Neural cell (in vitro differentiated cells): ENCODE measurements around the gene ANGPTL7. TPM values are rescaled to one million over a fixed set of nuclear protein-coding genes. Genes with fewer than 3 reads are reported as not detected.

Source experiments
- H2AFZ ChIP-seq: fragments of 200-600, 300-800 bp; sonication (generic), shearing (Covaris generic); 2 replicates; pipeline ENCODE4 v1.6.0; 2014; ENCODE audit warnings: low read depth, mild to moderate bottlenecking, antibody characterized with exemption, low read length, moderate library complexity
- H3F3A ChIP-seq: fragments of 200-600 bp; shearing (Covaris generic); 2 replicates; pipeline ENCODE4 v1.6.1; 2016; ENCODE audit warnings: mild to moderate bottlenecking, moderate library complexity, mixed read lengths, antibody characterized with exemption, low read length; ENCODE audit not compliant: insufficient read depth, poor library complexity, severe bottlenecking
- H3K27ac ChIP-seq: fragments of 200-600, 300-800 bp; sonication (generic), shearing (Covaris generic); 2 replicates; pipeline ENCODE4 v1.5.1; 2014; ENCODE audit warnings: mild to moderate bottlenecking, low read length, moderate library complexity
- H3K27me3 ChIP-seq: fragments of 300-800, 200-600 bp; sonication (generic), shearing (Covaris generic); 2 replicates; pipeline ENCODE4 v1.6.0; 2014; ENCODE audit warnings: mild to moderate bottlenecking, low read depth, low read length, moderate library complexity; ENCODE audit not compliant: insufficient read depth
- H3K36me3 ChIP-seq: fragments of 300-800, 200-600 bp; sonication (generic), shearing (Covaris generic); 2 replicates; pipeline ENCODE4 v1.5.1; 2014; ENCODE audit warnings: mild to moderate bottlenecking, antibody characterized with exemption, low read length, moderate library complexity; ENCODE audit not compliant: insufficient read depth
- H3K4me2 ChIP-seq: fragments of 300-800, 200-600 bp; sonication (generic), shearing (Covaris generic); 2 replicates; pipeline ENCODE4 v1.6.0; 2014; ENCODE audit warnings: mild to moderate bottlenecking, low read length
- H3K4me3 ChIP-seq: fragments of 300-800, 200-600 bp; sonication (generic), shearing (Covaris generic); 2 replicates; pipeline ENCODE4 v1.5.1; 2014; ENCODE audit warnings: mild to moderate bottlenecking, low read length, moderate library complexity
- H3K79me2 ChIP-seq: fragments of 200-600 bp; shearing (Covaris generic); replicated peaks from 2 replicates; pipeline ENCODE4 v1.6.0; 2014; ENCODE audit warnings: mild to moderate bottlenecking, low read length, moderate library complexity; ENCODE audit not compliant: insufficient read depth
- H3K9ac ChIP-seq: fragments of 300-800, 200-600 bp; sonication (generic), shearing (Covaris generic); 2 replicates; pipeline ENCODE4 v1.6.1; 2016; ENCODE audit warnings: mild to moderate bottlenecking, low read length, mixed read lengths
- H3K9me2 ChIP-seq: fragments of 200-600 bp; shearing (Covaris generic); 2 replicates; pipeline ENCODE4 v1.6.1; 2016; ENCODE audit warnings: mild to moderate bottlenecking, low read length, mixed read lengths; ENCODE audit not compliant: insufficient read depth
- H3K9me3 ChIP-seq: fragments of 200-600, 300-800 bp; sonication (generic), shearing (Covaris generic); 2 replicates; pipeline ENCODE4 v1.6.1; 2016; ENCODE audit warnings: mild to moderate bottlenecking, mixed run types, low read length, moderate library complexity, mixed read lengths
- H4K20me1 ChIP-seq: fragments of 200-600 bp; shearing (Covaris generic); 2 replicates; pipeline ENCODE4 v1.6.1; 2016; ENCODE audit warnings: mild to moderate bottlenecking, mixed run types; ENCODE audit not compliant: insufficient read depth
- CTCF ChIP-seq: fragments of 450-650 bp; IDR thresholded peaks from 2 replicates; pipeline ENCODE4 v1.5.1; 2014; ENCODE audit warnings: antibody characterized with exemption, mild to moderate bottlenecking, moderate library complexity; ENCODE audit not compliant: poor library complexity, severe bottlenecking
- EP300 ChIP-seq: fragments of 450-650 bp; conservative IDR thresholded peaks from 2 replicates; pipeline ENCODE4 v1.6.1; 2014; ENCODE audit warnings: antibody characterized with exemption, mild to moderate bottlenecking, moderate library complexity; ENCODE audit not compliant: poor library complexity, severe bottlenecking
- EZH2 ChIP-seq: fragments of 200-600, 300-800 bp; shearing (Covaris generic), sonication (generic); IDR thresholded peaks from 2 replicates; pipeline ENCODE4 v1.6.1; 2014; ENCODE audit warnings: antibody characterized with exemption, low read length, borderline replicate concordance, mild to moderate bottlenecking; ENCODE audit not compliant: insufficient read depth, poor library complexity, severe bottlenecking
- MXI1 ChIP-seq: fragments of 450-650 bp; conservative IDR thresholded peaks from 2 replicates; pipeline ENCODE4 v1.6.1; 2014; ENCODE audit warnings: antibody characterized with exemption, mild to moderate bottlenecking; ENCODE audit not compliant: poor library complexity, severe bottlenecking
- POLR2AphosphoS5 ChIP-seq: IDR thresholded peaks from 2 replicates; pipeline ENCODE4 v1.6.1; 2012
- RAD21 ChIP-seq: fragments of 450-650 bp; conservative IDR thresholded peaks from 2 replicates; pipeline ENCODE4 v1.6.1; 2014; ENCODE audit warnings: antibody characterized with exemption, mild to moderate bottlenecking, moderate library complexity
- SMC3 ChIP-seq: fragments of 450-650 bp; conservative IDR thresholded peaks from 2 replicates; pipeline ENCODE4 v1.6.1; 2014; ENCODE audit warnings: antibody characterized with exemption, mild to moderate bottlenecking, moderate library complexity; ENCODE audit not compliant: poor library complexity
- TAF1 ChIP-seq: IDR thresholded peaks from 2 replicates; pipeline ENCODE4 v1.6.1; 2012; ENCODE audit warnings: low read depth
- polyA minus RNA-seq: library from RNA; depleted of rRNA, polyadenylated mRNA; stranded (reverse); fragments of >200 nt; gene quantifications from 2 replicates; pipeline ENCODE4 v1.2.3, GENCODE V29; 2014
- polyA plus RNA-seq: library from polyadenylated mRNA; depleted of rRNA; stranded (reverse); fragments of >200 nt; gene quantifications from 2 replicates; pipeline ENCODE4 v1.2.3, GENCODE V29; 2014
- TF ChIP-seq, protein P1 (sequence below): IDR thresholded peaks from 2 replicates; pipeline ENCODE4 v1.6.1; 2012; ENCODE audit warnings: borderline replicate concordance

The ANGPTL7 gene
- 0.12 TPM in 1 of 2 replicates, not detected in the other for polyA plus RNA-seq
- not detected in 2 replicates for polyA minus RNA-seq

- Histone ChIP-seq H3K9me3 (no peaks in the 10 kb centered on the region), H3F3A (no peaks in the 10 kb centered on the region), H3K4me2 (no peak within 1 kb of the TSS), H3K27ac (no peak within 1 kb of the TSS), H3K36me3 (no peaks in the 10 kb centered on the region), H3K27me3 (no peaks in the 10 kb centered on the region), H2AFZ (no peak within 1 kb of the TSS), H3K79me2 (no peaks in the 10 kb centered on the region), H3K9ac (no peak within 1 kb of the TSS), H3K9me2 (no peaks in the 10 kb centered on the region), H3K4me3 (no peak within 1 kb of the TSS), H4K20me1 (no peaks in the 10 kb centered on the region)
- TF ChIP-seq POLR2AphosphoS5 (no peak), EP300 (no peak), EZH2 (no peak), CTCF (no peak), TAF1 (no peak), RAD21 (no peak), SMC3 (no peak), MXI1 (no peak)
- TF ChIP-seq, protein P1, sequence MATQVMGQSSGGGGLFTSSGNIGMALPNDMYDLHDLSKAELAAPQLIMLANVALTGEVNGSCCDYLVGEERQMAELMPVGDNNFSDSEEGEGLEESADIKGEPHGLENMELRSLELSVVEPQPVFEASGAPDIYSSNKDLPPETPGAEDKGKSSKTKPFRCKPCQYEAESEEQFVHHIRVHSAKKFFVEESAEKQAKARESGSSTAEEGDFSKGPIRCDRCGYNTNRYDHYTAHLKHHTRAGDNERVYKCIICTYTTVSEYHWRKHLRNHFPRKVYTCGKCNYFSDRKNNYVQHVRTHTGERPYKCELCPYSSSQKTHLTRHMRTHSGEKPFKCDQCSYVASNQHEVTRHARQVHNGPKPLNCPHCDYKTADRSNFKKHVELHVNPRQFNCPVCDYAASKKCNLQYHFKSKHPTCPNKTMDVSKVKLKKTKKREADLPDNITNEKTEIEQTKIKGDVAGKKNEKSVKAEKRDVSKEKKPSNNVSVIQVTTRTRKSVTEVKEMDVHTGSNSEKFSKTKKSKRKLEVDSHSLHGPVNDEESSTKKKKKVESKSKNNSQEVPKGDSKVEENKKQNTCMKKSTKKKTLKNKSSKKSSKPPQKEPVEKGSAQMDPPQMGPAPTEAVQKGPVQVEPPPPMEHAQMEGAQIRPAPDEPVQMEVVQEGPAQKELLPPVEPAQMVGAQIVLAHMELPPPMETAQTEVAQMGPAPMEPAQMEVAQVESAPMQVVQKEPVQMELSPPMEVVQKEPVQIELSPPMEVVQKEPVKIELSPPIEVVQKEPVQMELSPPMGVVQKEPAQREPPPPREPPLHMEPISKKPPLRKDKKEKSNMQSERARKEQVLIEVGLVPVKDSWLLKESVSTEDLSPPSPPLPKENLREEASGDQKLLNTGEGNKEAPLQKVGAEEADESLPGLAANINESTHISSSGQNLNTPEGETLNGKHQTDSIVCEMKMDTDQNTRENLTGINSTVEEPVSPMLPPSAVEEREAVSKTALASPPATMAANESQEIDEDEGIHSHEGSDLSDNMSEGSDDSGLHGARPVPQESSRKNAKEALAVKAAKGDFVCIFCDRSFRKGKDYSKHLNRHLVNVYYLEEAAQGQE: no peak
Measured at GRCh38 chr1:11188858-11189451, at the start of gene ANGPTL7. Gene ANGPTL7 (plus strand): TSS chr1:11189355. CDS start chr1:11189580, 225 bp downstream.

DNA sequence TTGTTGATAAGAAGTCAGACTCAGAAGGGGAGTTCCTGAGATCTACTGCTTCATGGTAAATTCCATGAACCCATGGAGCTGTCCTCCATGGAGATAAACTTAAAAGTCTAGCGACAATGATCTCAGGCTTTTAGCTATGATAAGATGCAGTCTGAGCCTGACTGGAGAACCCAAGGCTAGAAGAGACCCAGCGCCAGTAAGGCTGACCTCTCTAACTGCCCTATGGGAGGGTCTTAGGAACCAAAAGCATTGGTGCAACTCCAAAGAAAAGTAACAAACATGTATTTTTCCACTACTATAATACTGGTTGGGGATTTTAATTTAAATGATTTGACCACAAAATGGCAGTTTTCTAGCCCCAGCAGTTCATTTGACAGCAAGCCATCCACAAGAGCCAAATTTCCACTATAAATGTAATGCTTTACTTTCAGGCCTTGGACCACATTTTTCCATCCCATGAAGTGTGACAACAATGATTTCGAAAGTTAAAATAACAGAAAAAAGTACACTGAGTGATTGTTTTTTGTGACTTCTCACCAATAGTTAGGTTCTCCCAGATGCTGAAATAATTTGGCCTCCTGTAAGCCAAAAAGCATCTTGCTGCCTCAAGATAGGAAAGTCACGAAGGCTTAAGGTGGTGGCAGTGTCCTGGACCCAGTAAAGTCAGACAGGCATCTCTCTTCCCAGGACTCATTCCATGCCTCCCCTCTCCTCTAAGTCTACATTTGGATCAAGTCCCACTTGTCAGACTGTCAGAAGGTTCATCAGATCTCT lies 46.4 kb upstream of the ANGPTL7 start:
- no peak overlapping the region for H2AFZ ChIP-seq
- H3F3A ChIP-seq: no peaks in the 10 kb centered on the region
- H3K9me3 ChIP-seq: no peaks in the 10 kb centered on the region
- no peaks in the 10 kb centered on the region for H3K79me2 ChIP-seq
- TF ChIP-seq, protein P1: no peak
- TF ChIP-seq SMC3: no peak
- TF ChIP-seq CTCF: no peak
- no peak for TF ChIP-seq MXI1
- no peak for TF ChIP-seq TAF1
- TF ChIP-seq POLR2AphosphoS5: no peak
- TF ChIP-seq RAD21: no peak
- TF ChIP-seq EP300: no peak
- no peak for TF ChIP-seq EZH2
- no peak overlapping the region for H3K27ac ChIP-seq
- H3K4me2 ChIP-seq: no peak overlapping the region
- no peaks in the 10 kb centered on the region for H4K20me1 ChIP-seq
- no peaks in the 10 kb centered on the region for H3K9me2 ChIP-seq
- H3K36me3 ChIP-seq: no peaks in the 10 kb centered on the region
- H3K4me3 ChIP-seq: no peak overlapping the region
- no peak overlapping the region for H3K9ac ChIP-seq
- H3K27me3 ChIP-seq: no peaks in the 10 kb centered on the region
